Parathyroid adenoma (tissue), 2 donors: ENCODE data around the gene SH3PXD2B.

Experiments
- H2AFZ ChIP-seq: fragments of 300-600 bp; sonication (generic); one replicate; pipeline ENCODE4 v1.7.0; 2017; ENCODE audit warnings: antibody characterized with exemption, mild to moderate bottlenecking
- H3K27ac ChIP-seq: fragments of 300-600 bp; sonication (generic); one replicate; pipeline ENCODE4 v1.7.0; 2017
- H3K27me3 ChIP-seq: fragments of 300-600 bp; sonication (generic); one replicate; pipeline ENCODE4 v1.7.0; 2017; ENCODE audit warnings: low read length; ENCODE audit not compliant: control insufficient read depth, insufficient read depth
- H3K36me3 ChIP-seq: fragments of 300-600 bp; sonication (generic); one replicate; pipeline ENCODE4 v1.7.0; 2017; ENCODE audit warnings: low read length; ENCODE audit not compliant: control insufficient read depth, insufficient read depth
- H3K4me1 ChIP-seq: fragments of 300-600 bp; sonication (generic); one replicate; pipeline ENCODE4 v1.7.0; 2017; ENCODE audit warnings: control low read depth
- H3K4me2 ChIP-seq: fragments of 300-600 bp; sonication (generic); one replicate; pipeline ENCODE4 v1.7.0; 2017; ENCODE audit warnings: low read length
- H3K4me3 ChIP-seq: fragments of 300-600 bp; sonication (generic); one replicate; pipeline ENCODE4 v1.7.0; 2017; ENCODE audit warnings: low read depth, low read length
- H3K79me2 ChIP-seq: fragments of 300-600 bp; sonication (generic); one replicate; pipeline ENCODE4 v1.7.0; 2017; ENCODE audit warnings: control low read depth
- H3K9ac ChIP-seq: fragments of 300-600 bp; sonication (generic); one replicate; pipeline ENCODE4 v1.7.0; 2017; ENCODE audit warnings: mild to moderate bottlenecking
- H3K9me3 ChIP-seq: fragments of 300-600 bp; sonication (generic); one replicate; pipeline ENCODE4 v1.7.0; 2017; ENCODE audit warnings: low read length; ENCODE audit not compliant: control insufficient read depth
- TF ChIP-seq, protein P1 (sequence below): fragments of 300-600 bp; sonication (generic); IDR thresholded peaks from one replicate; pipeline ENCODE4 v1.7.0; 2017; ENCODE audit warnings: antibody characterized with exemption, mild to moderate bottlenecking
- donor health status: primary hyperparathyroidism.

Gene SH3PXD2B

DNA sequence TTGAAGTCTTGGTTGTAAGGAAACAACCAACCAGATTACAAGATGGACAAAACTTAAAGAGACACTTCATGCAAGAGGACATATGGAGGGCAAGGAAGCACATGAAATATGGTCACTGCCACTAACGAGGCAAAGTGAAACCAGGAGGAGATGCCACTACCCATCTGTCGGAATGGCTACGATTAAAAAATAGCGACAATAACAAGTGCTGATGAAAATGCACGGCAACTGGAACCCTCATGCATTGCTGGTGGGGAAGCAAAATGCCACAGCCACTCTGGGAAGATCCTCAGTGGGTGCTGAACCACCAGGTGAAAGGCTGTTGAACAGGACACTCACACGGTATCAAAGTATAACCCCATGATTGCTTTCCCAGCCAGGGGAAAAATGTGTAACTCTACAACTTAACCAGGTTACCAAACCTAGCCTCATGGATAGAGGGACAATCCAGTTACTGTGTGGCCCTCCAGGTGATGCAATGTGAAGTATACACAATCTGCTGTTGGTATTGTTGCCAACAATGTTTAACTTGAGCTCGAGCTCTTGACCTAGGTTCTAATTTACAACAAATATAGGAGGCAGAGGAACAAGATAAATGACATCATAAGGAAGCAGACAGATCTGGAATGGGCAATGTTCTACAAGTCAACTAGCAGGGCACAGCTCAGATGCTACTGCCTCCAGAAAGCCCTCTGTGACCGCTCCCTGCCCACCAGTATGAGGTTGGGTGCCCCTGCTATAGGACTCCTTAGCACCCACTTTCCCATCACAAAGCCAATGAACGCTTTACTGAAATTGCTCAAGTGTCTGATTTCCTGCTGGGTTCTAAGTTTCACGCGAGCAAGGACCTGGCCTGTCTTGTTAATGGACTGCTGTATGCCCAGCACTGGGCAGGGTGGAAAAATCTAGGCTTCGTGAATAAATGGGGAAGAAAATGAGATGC lies 25.8 kb downstream of the SH3PXD2B start:
- Histone ChIP-seq H2AFZ (no peak overlapping the region), H3K27me3 (no peaks in the 10 kb centered on the region)

DNA sequence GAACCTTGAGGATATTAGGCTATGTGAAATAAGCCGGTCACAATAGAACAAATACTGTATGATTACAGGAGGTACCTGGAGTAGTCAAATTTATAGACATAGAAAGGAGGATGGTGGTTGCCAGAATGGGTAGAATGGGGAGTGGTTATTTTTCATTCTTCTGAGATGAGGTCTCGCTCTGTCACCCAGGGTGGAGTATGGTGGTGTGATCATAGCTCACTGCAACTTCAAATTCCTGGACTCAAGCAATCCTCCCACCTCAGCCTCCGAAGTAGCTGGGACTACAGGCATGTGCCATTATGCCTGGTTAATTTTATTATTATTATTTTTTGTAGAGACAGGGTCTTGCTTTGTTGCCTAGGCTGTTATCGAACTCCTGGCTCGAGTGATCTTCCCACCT lies 27.1 kb downstream of the SH3PXD2B start:
- Histone ChIP-seq H3K4me3 (no peak overlapping the region), H3K79me2 (no peaks in the 10 kb centered on the region), H3K4me1 (peaks cover 7% of the 10 kb centered on the region), H3K9me3 (no peaks in the 10 kb centered on the region), H3K27me3 (no peaks in the 10 kb centered on the region), H3K36me3 (no peaks in the 10 kb centered on the region), H3K4me2 (no peak overlapping the region), H3K9ac (no peak overlapping the region), H3K27ac (no peak overlapping the region), H2AFZ (no peak overlapping the region)
- TF ChIP-seq, protein P1, sequence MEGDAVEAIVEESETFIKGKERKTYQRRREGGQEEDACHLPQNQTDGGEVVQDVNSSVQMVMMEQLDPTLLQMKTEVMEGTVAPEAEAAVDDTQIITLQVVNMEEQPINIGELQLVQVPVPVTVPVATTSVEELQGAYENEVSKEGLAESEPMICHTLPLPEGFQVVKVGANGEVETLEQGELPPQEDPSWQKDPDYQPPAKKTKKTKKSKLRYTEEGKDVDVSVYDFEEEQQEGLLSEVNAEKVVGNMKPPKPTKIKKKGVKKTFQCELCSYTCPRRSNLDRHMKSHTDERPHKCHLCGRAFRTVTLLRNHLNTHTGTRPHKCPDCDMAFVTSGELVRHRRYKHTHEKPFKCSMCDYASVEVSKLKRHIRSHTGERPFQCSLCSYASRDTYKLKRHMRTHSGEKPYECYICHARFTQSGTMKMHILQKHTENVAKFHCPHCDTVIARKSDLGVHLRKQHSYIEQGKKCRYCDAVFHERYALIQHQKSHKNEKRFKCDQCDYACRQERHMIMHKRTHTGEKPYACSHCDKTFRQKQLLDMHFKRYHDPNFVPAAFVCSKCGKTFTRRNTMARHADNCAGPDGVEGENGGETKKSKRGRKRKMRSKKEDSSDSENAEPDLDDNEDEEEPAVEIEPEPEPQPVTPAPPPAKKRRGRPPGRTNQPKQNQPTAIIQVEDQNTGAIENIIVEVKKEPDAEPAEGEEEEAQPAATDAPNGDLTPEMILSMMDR = no peak

More for the DNA sequence above, 25.8 kb downstream of the SH3PXD2B start:
- Histone ChIP-seq H3K9ac (no peak overlapping the region), H3K79me2 (peaks cover 5% of the 10 kb centered on the region), H3K36me3 (no peaks in the 10 kb centered on the region), H3K27ac (no peak overlapping the region), H3K4me3 (no peak overlapping the region), H3K4me2 (no peak overlapping the region), H3K9me3 (no peaks in the 10 kb centered on the region), H3K4me1 (peaks cover 7% of the 10 kb centered on the region)
- TF ChIP-seq, protein P1 = no peak

DNA sequence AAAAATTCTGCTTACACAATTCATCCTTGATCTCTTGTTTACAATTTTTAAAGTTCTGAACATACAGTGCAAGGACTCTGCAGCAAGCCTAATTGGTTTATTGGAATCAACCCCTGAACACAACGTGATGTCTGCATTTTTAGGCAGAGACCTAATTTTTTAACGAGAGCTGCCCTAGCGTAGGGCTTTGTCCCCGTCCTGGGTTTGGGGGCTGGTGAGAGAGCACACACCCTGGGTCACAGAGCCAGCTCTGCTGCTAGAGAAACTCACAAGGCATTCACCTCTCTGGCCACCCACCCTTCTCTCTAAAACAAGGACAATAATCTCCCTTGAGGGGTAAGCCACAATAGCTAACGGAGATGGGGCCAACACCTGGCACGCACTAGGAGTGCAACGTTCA lies 28.2 kb downstream of the SH3PXD2B start:
- H3K36me3 ChIP-seq = no peaks in the 10 kb centered on the region
- H3K9me3 ChIP-seq = no peaks in the 10 kb centered on the region
- no peak overlapping the region for H3K4me2 ChIP-seq
- no peaks in the 10 kb centered on the region for H3K27me3 ChIP-seq
- H3K79me2 ChIP-seq = no peaks in the 10 kb centered on the region
- no peak overlapping the region for H2AFZ ChIP-seq
- TF ChIP-seq, protein P1 = no peak
- no peak overlapping the region for H3K27ac ChIP-seq
- H3K9ac ChIP-seq = no peak overlapping the region
- peaks cover 7% of the 10 kb centered on the region for H3K4me1 ChIP-seq
- no peak overlapping the region for H3K4me3 ChIP-seq

DNA sequence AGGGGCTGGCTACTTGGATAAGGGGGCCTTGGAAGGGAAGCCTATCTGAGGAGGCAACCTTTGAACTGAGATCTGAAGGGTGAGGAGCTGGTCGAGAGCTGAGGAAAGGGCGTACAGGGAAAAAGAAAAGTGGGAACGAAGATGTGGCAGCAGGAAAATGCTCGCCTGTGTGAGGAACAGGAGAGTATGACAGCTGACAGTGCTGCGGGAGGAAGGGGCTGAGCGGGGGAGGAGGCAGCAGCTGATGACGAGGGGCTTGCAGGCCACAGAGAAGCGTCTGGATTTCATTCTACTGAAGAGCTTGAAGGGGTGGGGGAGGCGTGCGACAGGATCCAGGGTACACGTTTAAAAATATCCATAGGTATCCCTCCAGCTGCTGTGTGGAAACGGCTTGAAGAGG lies 28.9 kb downstream of the SH3PXD2B start:
- Histone ChIP-seq H3K9ac (no peak overlapping the region), H3K27ac (no peak overlapping the region)
- TF ChIP-seq, protein P1 = no peak

More for the DNA sequence above, 28.9 kb downstream of the SH3PXD2B start:
- no peak overlapping the region for H3K4me3 ChIP-seq
- H3K9me3 ChIP-seq = no peaks in the 10 kb centered on the region
- H3K4me1 ChIP-seq = peaks cover 7% of the 10 kb centered on the region
- H3K36me3 ChIP-seq = no peaks in the 10 kb centered on the region
- H3K79me2 ChIP-seq = no peaks in the 10 kb centered on the region
- no peaks in the 10 kb centered on the region for H3K27me3 ChIP-seq
- no peak overlapping the region for H3K4me2 ChIP-seq
- no peak overlapping the region for H2AFZ ChIP-seq
